C4-2B (cell line): ENCODE results near the gene CEP164.

ENCODE experiments used
- CTCF ChIP-seq: fragments of 450-650 bp; conservative IDR thresholded peaks from 2 replicates; pipeline ENCODE4 v1.5.1; 2017; ENCODE audit warnings: mild to moderate bottlenecking
- ZFX ChIP-seq: fragments of 450-650 bp; IDR thresholded peaks from 2 replicates; pipeline ENCODE4 v1.6.1; 2017

- TF ChIP-seq CTCF = no peak
- TF ChIP-seq ZFX = no peak
These were observed 43.8 kb downstream of the CEP164 start for GRCh38 chr11:117371453-117371852.
